H1 (cell line): Measurements from ENCODE around the gene RBBP5. TPM values are rescaled to one million over a fixed set of nuclear protein-coding genes. Genes with fewer than 3 reads are reported as not detected.
A peak's percentile ranks its signal among the peaks of the same experiment; 100 is the strongest.

ENCODE experiments used
- CTCF ChIA-PET: fragments of 300-600 bp; sonication (Branson Sonifier 250); formaldehyde crosslinking; loops from one replicate; lab custom pipeline; 2021; ENCODE audit not compliant: partially characterized antibody; lab: Charles Lee
- POLR2A ChIA-PET: fragments of 300-600 bp; sonication (Branson Sonifier 250); formaldehyde crosslinking; loops from one replicate; lab custom pipeline; 2021; ENCODE audit warnings: inconsistent platforms; ENCODE audit not compliant: partially characterized antibody; lab: Charles Lee
- DNase-seq, 2 experiments: peaks; one replicate each; pipeline versions ENCODE4 v3.0.0 to v3.0.0-alpha.2; 2010 to 2022; ENCODE audit warnings: low spot score in 2 of 2, low read depth in 1 of 2, mixed read lengths in 1 of 2
- FAIRE-seq: peaks from 2 replicates; lab custom pipeline; 2011; peaks lifted over from hg19 to GRCh38; lab: Jason Lieb, UNC
- H2AFZ ChIP-seq: 2 replicates; pipeline ENCODE4 v1.8.1; 2012; ENCODE audit warnings: low read length, inconsistent platforms
- H2AK5ac ChIP-seq: 2 replicates; pipeline ENCODE4 v1.6.1; 2013; ENCODE audit warnings: low read depth, low read length
- H2BK120ac ChIP-seq: replicated peaks from 2 replicates; pipeline ENCODE3; 2013; ENCODE audit warnings: low read depth, low read length, inconsistent platforms
- H2BK12ac ChIP-seq: 2 replicates; pipeline ENCODE4 v1.6.1; 2013; ENCODE audit warnings: low read depth, low read length
- H2BK15ac ChIP-seq: 2 replicates; pipeline ENCODE4 v1.6.1; 2013; ENCODE audit warnings: low read length
- H2BK20ac ChIP-seq: 2 replicates; pipeline ENCODE4 v1.6.1; 2013; ENCODE audit warnings: low read length
- H2BK5ac ChIP-seq: 2 replicates; pipeline ENCODE4 v1.6.1; 2013; ENCODE audit warnings: low read depth, low read length
- H3K14ac ChIP-seq: 2 replicates; pipeline ENCODE4 v1.6.1; 2013; ENCODE audit warnings: inconsistent platforms; ENCODE audit not compliant: insufficient read length
- H3K18ac ChIP-seq: 2 replicates; pipeline ENCODE4 v1.6.1; 2013; ENCODE audit warnings: low read length; ENCODE audit errors: extremely low read depth
- H3K23ac ChIP-seq: 2 replicates; pipeline ENCODE4 v1.6.1; 2013; ENCODE audit warnings: inconsistent platforms; ENCODE audit not compliant: insufficient read length
- H3K23me2 ChIP-seq: 2 replicates; pipeline ENCODE4 v1.6.1; 2013; ENCODE audit warnings: low read depth, low read length
- H3K27ac ChIP-seq: 2 replicates; pipeline ENCODE4 v1.6.1; 2011; ENCODE audit warnings: low read depth, low read length, inconsistent platforms
- H3K27me3 ChIP-seq, 4 experiments: replicated peaks in 1 of 4; 1 replicate in 1 of 4; 2 replicates in 3 of 4; pipeline versions ENCODE4 v1.6.1 to v1.8.1; 2011 to 2013; ENCODE audit warnings: low read length in 3 of 4, mild to moderate bottlenecking in 3 of 4, inconsistent platforms in 2 of 4, mixed read lengths in 2 of 4, moderate library complexity in 1 of 4; ENCODE audit not compliant: control insufficient read depth in 3 of 4, insufficient read depth in 3 of 4; ENCODE audit errors: extremely low read depth in 1 of 4
- H3K36me3 ChIP-seq, 4 experiments: 2 replicates each; pipeline versions ENCODE4 v1.6.1 to v1.8.1; 2011 to 2013; ENCODE audit warnings: mild to moderate bottlenecking in 4 of 4, low read length in 3 of 4, moderate library complexity in 2 of 4, control low read depth in 1 of 4, inconsistent platforms in 1 of 4; ENCODE audit not compliant: insufficient read depth in 4 of 4, control insufficient read depth in 2 of 4
- H3K4ac ChIP-seq: replicated peaks from 2 replicates; pipeline ENCODE3; 2013; ENCODE audit warnings: low read length, low read depth, mixed read lengths, inconsistent platforms; ENCODE audit not compliant: insufficient read length
- H3K4me1 ChIP-seq, 4 experiments: replicated peaks in 1 of 4; 1 replicate in 1 of 4; 2 replicates in 3 of 4; pipeline versions ENCODE4 v1.6.1 to v1.8.1; 2011 to 2013; ENCODE audit warnings: low read length in 3 of 4, inconsistent platforms in 2 of 4, mixed read lengths in 1 of 4; ENCODE audit not compliant: insufficient read depth in 4 of 4, control insufficient read depth in 3 of 4
- H3K4me2 ChIP-seq, 2 experiments: 2 replicates each; pipeline versions ENCODE4 v1.6.1 to v1.8.1; 2011 to 2013; ENCODE audit warnings: low read depth in 2 of 2, low read length in 2 of 2, control low read depth in 1 of 2, inconsistent platforms in 1 of 2, mild to moderate bottlenecking in 1 of 2; ENCODE audit not compliant: insufficient read depth in 1 of 2
- H3K4me3 ChIP-seq, 4 experiments: fragments of 200-600, 300-600 bp in 1 of 4; sonication (generic), shearing (Covaris generic), sonication (Bioruptor Twin) in 1 of 4; 2 replicates each; pipeline versions ENCODE4 v1.5.1 to v1.8.1; 2011 to 2016; ENCODE audit warnings: low read length in 4 of 4, low read depth in 3 of 4, control low read depth in 2 of 4, inconsistent platforms in 2 of 4, mild to moderate bottlenecking in 2 of 4, mixed read lengths in 1 of 4, moderate library complexity in 1 of 4; ENCODE audit not compliant: insufficient read depth in 2 of 4; ENCODE audit errors: extremely low read depth in 1 of 4
- H3K56ac ChIP-seq: replicated peaks from 2 replicates; pipeline ENCODE3; 2013; ENCODE audit warnings: low read depth, mild to moderate bottlenecking, mixed read lengths, low read length, inconsistent platforms; ENCODE audit not compliant: insufficient read length
- H3K79me1 ChIP-seq: 2 replicates; pipeline ENCODE4 v1.6.1; 2013; ENCODE audit warnings: low read depth, low read length, control low read depth
- H3K79me2 ChIP-seq, 2 experiments: 2 replicates each; pipeline versions ENCODE4 v1.6.1 to v1.8.1; 2012 to 2013; ENCODE audit warnings: low read length in 2 of 2, mild to moderate bottlenecking in 2 of 2, inconsistent platforms in 1 of 2; ENCODE audit not compliant: insufficient read depth in 2 of 2, control insufficient read depth in 1 of 2
- H3K9ac ChIP-seq, 4 experiments: replicated peaks in 1 of 4; 1 replicate in 1 of 4; 2 replicates in 3 of 4; pipeline versions ENCODE4 v1.6.1 to v1.8.1; 2011 to 2013; ENCODE audit warnings: low read depth in 3 of 4, low read length in 3 of 4, control low read depth in 2 of 4, mild to moderate bottlenecking in 2 of 4, moderate library complexity in 2 of 4, inconsistent platforms in 1 of 4; ENCODE audit errors: extremely low read depth in 1 of 4
- H3K9me3 ChIP-seq, 2 experiments: 2 replicates each; pipeline versions ENCODE4 v1.6.1 to v1.8.1; 2012 to 2013; ENCODE audit warnings: mild to moderate bottlenecking in 2 of 2, moderate library complexity in 2 of 2, control low read depth in 1 of 2, inconsistent platforms in 1 of 2, low read depth in 1 of 2, low read length in 1 of 2, mixed read lengths in 1 of 2; ENCODE audit not compliant: insufficient read depth in 2 of 2
- H4K20me1 ChIP-seq, 2 experiments: replicated peaks in 1 of 2; 2 replicates each; pipeline versions ENCODE3 to v1.8.1; 2011 to 2013; ENCODE audit warnings: inconsistent platforms in 2 of 2, low read length in 2 of 2, mild to moderate bottlenecking in 1 of 2; ENCODE audit not compliant: insufficient read depth in 2 of 2, control insufficient read depth in 1 of 2
- H4K5ac ChIP-seq: 2 replicates; pipeline ENCODE4 v1.6.1; 2013; ENCODE audit warnings: low read length, low read depth, mixed read lengths, inconsistent platforms; ENCODE audit not compliant: insufficient read length
- H4K8ac ChIP-seq: 2 replicates; pipeline ENCODE4 v1.8.0; 2013; ENCODE audit warnings: mild to moderate bottlenecking, moderate library complexity, low read length, inconsistent platforms; ENCODE audit not compliant: insufficient read depth; ENCODE audit errors: extremely low read depth
- H4K91ac ChIP-seq: replicated peaks from 2 replicates; pipeline ENCODE3; 2013; ENCODE audit warnings: low read length, mixed read lengths, inconsistent platforms; ENCODE audit not compliant: insufficient read length
- BRCA1 ChIP-seq: IDR thresholded peaks from 2 replicates; pipeline ENCODE4 v1.6.1; 2012; ENCODE audit warnings: low read depth, low read length, improper control_type of control experiment
- CEBPB ChIP-seq: IDR thresholded peaks from 2 replicates; pipeline ENCODE4 v1.6.1; 2012; ENCODE audit warnings: low read depth, low read length
- CTCF ChIP-seq, 3 experiments: IDR thresholded peaks; 1 replicate in 2 of 3; 2 replicates in 1 of 3; pipeline versions ENCODE4 v1.5.1 to v1.6.1; 2011; ENCODE audit warnings: low read length in 3 of 3, mild to moderate bottlenecking in 3 of 3, inconsistent platforms in 2 of 3, low read depth in 1 of 3, moderate library complexity in 1 of 3; ENCODE audit not compliant: insufficient read depth in 1 of 3; ENCODE audit errors: control extremely low read depth in 1 of 3
- GABPA ChIP-seq: IDR thresholded peaks from 2 replicates; pipeline ENCODE4 v1.6.1; 2011; ENCODE audit warnings: mild to moderate bottlenecking, low read length, moderate library complexity, borderline replicate concordance; ENCODE audit not compliant: insufficient read depth
- KDM1A ChIP-seq: fragments of 200-600, 300-600 bp; sonication (generic); IDR thresholded peaks from 2 replicates; pipeline ENCODE4 v1.7.1; 2016; ENCODE audit warnings: mild to moderate bottlenecking, low read length, borderline replicate concordance
- MAFK ChIP-seq: IDR thresholded peaks from 2 replicates; pipeline ENCODE4 v1.6.1; 2012; ENCODE audit warnings: low read depth, mild to moderate bottlenecking, improper control_type of control experiment, low read length
- POLR2A ChIP-seq, 2 experiments: IDR thresholded peaks; 1 replicate in 1 of 2; 2 replicates in 1 of 2; pipeline ENCODE4 v1.6.1; 2011; ENCODE audit warnings: low read depth in 2 of 2, low read length in 2 of 2, mild to moderate bottlenecking in 2 of 2; ENCODE audit errors: control extremely low read depth in 1 of 2
- POU5F1 ChIP-seq: IDR thresholded peaks from 2 replicates; pipeline ENCODE4 v1.6.1; 2011; ENCODE audit warnings: low read depth, mild to moderate bottlenecking, low read length, moderate library complexity
- SIN3A ChIP-seq, 2 experiments: IDR thresholded peaks in 1 of 2; conservative IDR thresholded peaks in 1 of 2; 2 replicates each; pipeline ENCODE4 v1.6.1; 2011 to 2012; ENCODE audit warnings: low read length in 2 of 2, improper control_type of control experiment in 1 of 2, low read depth in 1 of 2, mild to moderate bottlenecking in 1 of 2
- SIX5 ChIP-seq: IDR thresholded peaks from 2 replicates; pipeline ENCODE4 v1.6.1; 2011; ENCODE audit warnings: mild to moderate bottlenecking, low read depth, low read length
- SP1 ChIP-seq: IDR thresholded peaks from 2 replicates; pipeline ENCODE4 v1.6.1; 2011; ENCODE audit warnings: low read depth, low read length
- TCF12 ChIP-seq: IDR thresholded peaks from 2 replicates; pipeline ENCODE4 v1.6.1; 2011; ENCODE audit warnings: low read depth, mild to moderate bottlenecking, low read length
- WGBS, 2 experiments: shearing (Covaris generic) in 1 of 2; methylation state at CpG; one replicate each; pipeline versions ENCODE4 v1.1.6 to v1.1.7; 2013 to 2015; ENCODE audit warnings: low lambda C conversion rate in 2 of 2, mixed read lengths in 2 of 2, inconsistent platforms in 1 of 2, low coverage in 1 of 2, missing lambda C conversion rate in 1 of 2; ENCODE audit not compliant: insufficient replicate concordance in 2 of 2, insufficient coverage in 1 of 2, insufficient read length in 1 of 2; ENCODE audit errors: extremely low coverage in 1 of 2, missing lambda C conversion rate in 1 of 2; 5-methylcytosine and 5-hydroxymethylcytosine counted together
- polyA plus RNA-seq, 7 experiments: library from polyadenylated mRNA; depleted of rRNA in 3 of 7; stranded (reverse) in 5 of 7; unstranded in 2 of 7; fragments of >200 nt in 5 of 7; fragments of 200-250 nt in 2 of 7; gene quantifications; 1 replicate in 5 of 7; 2 replicates in 1 of 7; 4 replicates in 1 of 7; pipeline versions ENCODE4 v1.2.1 to v1.2.3, GENCODE V29; 2011 to 2013; ENCODE audit warnings: missing spikeins in 2 of 7, mixed read lengths in 2 of 7
- total RNA-seq: library from RNA; stranded (reverse); fragmentation: NEBNext Ultra II Directional; extraction: Animal tissue kit (Norgen Biotek cat#: 25700); gene quantifications from 2 replicates; pipeline ENCODE4 v1.2.1, GENCODE V29; 2021

The RBBP5 gene
- total and polyA plus RNA-seq, 2 of the 8 experiments (the other 6 are each of a cell fraction or from before 2014, with no cell fraction given): 6.7 to 21.5 TPM

GRCh38 chr1:205142102-205142469 lies 20.3 kb upstream of the RBBP5 start:
- Histone ChIP-seq H3K4me3 (no peak overlapping the region), H3K18ac (no peak overlapping the region), H2BK20ac (no peak overlapping the region), H4K20me1 (peaks cover 0 to 1% of the 10 kb centered on the region in 2 experiments), H3K9ac (no peak overlapping the region), H2BK5ac (no peak overlapping the region), H2BK15ac (no peak overlapping the region), H3K56ac (no peak overlapping the region), H3K14ac (no peak overlapping the region), H2AK5ac (0 out of 2 replicates have a peak overlapping the region, but pooled peaks have one; percentile 5), H2AFZ (no peak overlapping the region), H2BK12ac (no peak overlapping the region), H3K27ac (no peak overlapping the region), H3K79me1 (no peaks in the 10 kb centered on the region), H3K23me2 (no peaks in the 10 kb centered on the region), H2BK120ac (no peak overlapping the region), H3K9me3 (peaks cover 0 to 2% of the 10 kb centered on the region in 2 experiments; a peak in 1 of 4 replicates), H3K23ac (no peak overlapping the region), H3K27me3 (no peaks in the 10 kb centered on the region), H3K36me3 (peaks cover 0 to 4% (median 3%) of the 10 kb centered on the region in 4 experiments; a peak in 3 of 8 replicates), H3K4me1 (peaks cover 0 to 3% (median 1%) of the 10 kb centered on the region in 4 experiments; a peak in 2 of 7 replicates), H4K5ac (no peak overlapping the region), H3K4me2 (no peak overlapping the region), H3K79me2 (no peaks in the 10 kb centered on the region), H4K91ac (no peak overlapping the region), H4K8ac (no peak overlapping the region), H3K4ac (no peak overlapping the region)
- POLR2A ChIA-PET: interaction anchor here (0.9 to 1.7 kb wide), 5 partner anchors 10 to 103 kb away, joined by 3 to 6 read pairs (median 3); partner anchors contain the start of gene RBBP5
- FAIRE-seq: no peak
- WGBS, 2 experiments: 69% methylated on average over 2 of the region's 2 CpGs; no CpG with 5 or more reads in 1 of the 2 experiments
- no peak for DNase-seq
- CTCF ChIA-PET: interaction anchor here (0.7 to 4.5 kb wide), 42 partner anchors 9 to 262 kb away, joined by 3 to 46 read pairs (median 5); partner anchors contain the start of genes RBBP5, TMCC2 and TMEM81
- no peak for TF ChIP-seq GABPA
- no peak for TF ChIP-seq POU5F1
- no peak for TF ChIP-seq SIX5
- no peak for TF ChIP-seq CEBPB
- TF ChIP-seq TCF12: no peak
- TF ChIP-seq KDM1A: no peak
- TF ChIP-seq POLR2A (IDR thresholded peaks at IDR 0.05; ENCODE audit: control extremely low read depth in 1 of 2, low read depth in 2 of 2, low read length in 2 of 2): no peak
- no peak for TF ChIP-seq SIN3A (conservative IDR thresholded peaks at IDR 0.05 in 1 of 2, IDR thresholded peaks at IDR 0.05 in 1 of 2; ENCODE audit: low read depth in 1 of 2, low read length in 2 of 2)
- TF ChIP-seq BRCA1: no peak
- TF ChIP-seq MAFK: no peak
- no peak for TF ChIP-seq CTCF (IDR thresholded peaks at IDR 0.05; ENCODE audit: control extremely low read depth in 1 of 3, insufficient read depth in 1 of 3, low read depth in 1 of 3, low read length in 3 of 3)
- TF ChIP-seq SP1: no peak
